ENCODE data around the gene CLDN19. TPM values are rescaled to one million over a fixed set of nuclear protein-coding genes. Genes with fewer than 3 reads are reported as not detected.

The CLDN19 gene
- total RNA-seq, 4 donors from 2014 or later: 0.99 to 1.9 (median 1.1) TPM; not detected in 1

GRCh38 chr1:42776502-42776901, 36.5 kb upstream of the CLDN19 start:
- Histone ChIP-seq H3K9me3 (no peaks in the 10 kb centered on the region), H3K4me3 (no peak overlapping the region), H3K27me3 (no peaks in the 10 kb centered on the region), H3K4me1 (no peaks in the 10 kb centered on the region), H3K27ac (replicated peaks in 1 of 4) (no peak overlapping the region), H3K36me3 (peaks cover 27 to 78% (median 57%) of the 10 kb centered on the region in 4 donors)
- WGBS: 97% methylated on average over 6 of the region's 6 CpGs
- intact Hi-C loops (cut with DNase I): loop anchor here (5.0 kb wide), 1 partner anchor 296 kb away; no protein-coding TSS in a partner anchor
- DNase-seq (ENCODE audit: extremely low spot score): no peak
- no peak for TF ChIP-seq POLR2A (IDR thresholded peaks at IDR 0.05; ENCODE audit: low read depth)
- TF ChIP-seq CTCF (IDR thresholded peaks at IDR 0.05): no peak
- no peak for TF ChIP-seq POLR2AphosphoS5 (IDR thresholded peaks at IDR 0.05)
- TF ChIP-seq EP300 (IDR thresholded peaks at IDR 0.05): no peak

- intact Hi-C loops (cut with DNase I): loop anchor here (5.0 kb wide), 1 partner anchor 297 kb away; no protein-coding TSS in a partner anchor
- 88% methylated on average over 5 of the region's 5 CpGs for WGBS
- Histone ChIP-seq H3K4me1 (peaks cover under 1 to 6% (median 5%) of the 10 kb centered on the region in 4 donors), H3K27me3 (no peaks in the 10 kb centered on the region), H3K4me3 (no peak overlapping the region), H3K36me3 (peaks cover 20 to 63% (median 48%) of the 10 kb centered on the region in 4 donors), H3K9me3 (no peaks in the 10 kb centered on the region), H3K27ac (replicated peaks in 1 of 4) (no peak overlapping the region)
- TF ChIP-seq POLR2AphosphoS5 (IDR thresholded peaks at IDR 0.05) (no peak), POLR2A (IDR thresholded peaks at IDR 0.05; ENCODE audit: low read depth) (no peak), EP300 (IDR thresholded peaks at IDR 0.05) (no peak), CTCF (IDR thresholded peaks at IDR 0.05) (no peak)
- no peak for DNase-seq (ENCODE audit: extremely low spot score)
Measured at GRCh38 chr1:42774928-42775526, 35.0 kb upstream of the CLDN19 start.

GRCh38 chr1:42773420-42773819, 33.4 kb upstream of the CLDN19 start:
- Histone ChIP-seq H3K4me3 (no peak overlapping the region), H3K27me3 (no peaks in the 10 kb centered on the region), H3K36me3 (peaks cover 20 to 48% (median 46%) of the 10 kb centered on the region in 4 donors), H3K9me3 (no peaks in the 10 kb centered on the region), H3K4me1 (peaks cover 16 to 22% (median 19%) of the 10 kb centered on the region in 4 donors), H3K27ac (replicated peaks in 1 of 4) (no peak overlapping the region)
- intact Hi-C loops (cut with DNase I): no loop called here
- 53% methylated on average over 2 of the region's 2 CpGs for WGBS
- DNase-seq (ENCODE audit: extremely low spot score): no peak
- TF ChIP-seq CTCF (IDR thresholded peaks at IDR 0.05): no peak
- TF ChIP-seq EP300 (IDR thresholded peaks at IDR 0.05): no peak
- TF ChIP-seq POLR2A (IDR thresholded peaks at IDR 0.05; ENCODE audit: low read depth): no peak

GRCh38 chr1:42769811-42770210, 29.8 kb upstream of the CLDN19 start:
- no peak overlapping the region for H3K27ac ChIP-seq (replicated peaks in 1 of 4)
- intact Hi-C loops (cut with DNase I): loop anchor here (5.0 to 10.0 kb wide), 4 partner anchors 47 to 155 kb away; partner anchors contain the start of genes ERMAP, PPIH, SVBP and ZNF691
- no peaks in the 10 kb centered on the region for H3K9me3 ChIP-seq
- WGBS: 90% methylated on average over 3 of the region's 3 CpGs
- H3K4me1 ChIP-seq: peaks cover 32 to 42% (median 37%) of the 10 kb centered on the region in 4 donors
- TF ChIP-seq POLR2AphosphoS5 (IDR thresholded peaks at IDR 0.05) (no peak), EP300 (IDR thresholded peaks at IDR 0.05) (no peak), POLR2A (IDR thresholded peaks at IDR 0.05; ENCODE audit: low read depth) (no peak), CTCF (IDR thresholded peaks at IDR 0.05) (no peak)
- DNase-seq (ENCODE audit: extremely low spot score): no peak
- H3K4me3 ChIP-seq: no peak overlapping the region
- peaks cover 5 to 15% (median 14%) of the 10 kb centered on the region in 4 donors for H3K36me3 ChIP-seq
- H3K27me3 ChIP-seq: no peaks in the 10 kb centered on the region

Data from esophagus muscularis mucosa (tissue), 4 donors.